ENCODE data around the gene DAP3.
"Not testable (repeated sequence)": the region's sequence is repeated elsewhere in the genome, so short reads cannot be mapped to it uniquely, and the experiment has no call there.

Gene DAP3

GRCh38 chr1:155689081-155689607, at the start of gene DAP3:
Gene DAP3 (plus strand): TSS chr1:155689091. CDS start chr1:155709780, 20,689 bp downstream.
- DNase-seq = not testable (repeated sequence)

GRCh38 chr1:155640367-155640766, 48.5 kb upstream of the DAP3 start:
- no peak for DNase-seq

- DNase-seq = not testable (repeated sequence)
These were observed 46.2 kb upstream of the DAP3 start for GRCh38 chr1:155642559-155643180.

- DNase-seq = no peak
These were observed 45.7 kb upstream of the DAP3 start for GRCh38 chr1:155643230-155643629.

GRCh38 chr1:155645034-155645598, 43.8 kb upstream of the DAP3 start:
- DNase-seq = no peak

- no peak for DNase-seq
These were observed 43.2 kb upstream of the DAP3 start for GRCh38 chr1:155645648-155646047.

GRCh38 chr1:155646307-155646706, 42.6 kb upstream of the DAP3 start:
- DNase-seq = no peak

GRCh38 chr1:155648207-155649147, 40.4 kb upstream of the DAP3 start:
- DNase-seq = no peak

GRCh38 chr1:155649676-155650075, 39.2 kb upstream of the DAP3 start:
- no peak for DNase-seq

GRCh38 chr1:155650231-155650757, 38.6 kb upstream of the DAP3 start:
- no peak for DNase-seq

- no peak for DNase-seq
These were observed 36.8 kb upstream of the DAP3 start for GRCh38 chr1:155651861-155652661.

GRCh38 chr1:155652951-155653350, 35.9 kb upstream of the DAP3 start:
- DNase-seq = no peak

- no peak for DNase-seq
These were observed 31.4 kb upstream of the DAP3 start for GRCh38 chr1:155657463-155657862.

- DNase-seq = not testable (repeated sequence)
These were observed 27.7 kb upstream of the DAP3 start for GRCh38 chr1:155661239-155661638.

GRCh38 chr1:155669233-155670162, 19.4 kb upstream of the DAP3 start:
- no peak for DNase-seq

GRCh38 chr1:155671750-155672149, 17.1 kb upstream of the DAP3 start:
- DNase-seq = no peak

GRCh38 chr1:155673003-155673402, 15.9 kb upstream of the DAP3 start:
- no peak for DNase-seq

- no peak for DNase-seq
These were observed 10.9 kb upstream of the DAP3 start for GRCh38 chr1:155678027-155678426.

- DNase-seq = not testable (repeated sequence)
These were observed 9.9 kb upstream of the DAP3 start for GRCh38 chr1:155678992-155679391.

- DNase-seq = no peak
These were observed 8.4 kb upstream of the DAP3 start for GRCh38 chr1:155680531-155680930.

GRCh38 chr1:155681776-155682175, 7.1 kb upstream of the DAP3 start:
- DNase-seq = no peak

Measured in stimulated activated CD4-positive, alpha-beta T cell treated with anti-CD3 and anti-CD28 coated beads, Interleukin-12 subunit alpha, Interleukin-12 subunit beta, amount 100 ng/mL, for 4 hours (primary cell).